ENCODE measurements around the gene NELFA. TPM values are rescaled to one million over a fixed set of nuclear protein-coding genes. Genes with fewer than 3 reads are reported as not detected.

The NELFA gene
- total RNA-seq, 1 donor from 2014 or later, result 39.6 TPM

- Mint-ChIP-seq H3K4me3 (ENCODE audit: unreplicated experiment) (no peak overlapping the region), H3K27me3 (ENCODE audit: unreplicated experiment) (peaks cover 6% of the 10 kb centered on the region), H3K36me3 (ENCODE audit: unreplicated experiment) (no peaks in the 10 kb centered on the region), H3K27ac (ENCODE audit: unreplicated experiment) (no peak overlapping the region), H3K4me1 (ENCODE audit: low read depth, unreplicated experiment) (peaks cover 1% of the 10 kb centered on the region), H3K9me3 (ENCODE audit: unreplicated experiment) (peaks cover 5% of the 10 kb centered on the region)
- no peak for DNase-seq
- TF ChIP-seq, protein P1, sequence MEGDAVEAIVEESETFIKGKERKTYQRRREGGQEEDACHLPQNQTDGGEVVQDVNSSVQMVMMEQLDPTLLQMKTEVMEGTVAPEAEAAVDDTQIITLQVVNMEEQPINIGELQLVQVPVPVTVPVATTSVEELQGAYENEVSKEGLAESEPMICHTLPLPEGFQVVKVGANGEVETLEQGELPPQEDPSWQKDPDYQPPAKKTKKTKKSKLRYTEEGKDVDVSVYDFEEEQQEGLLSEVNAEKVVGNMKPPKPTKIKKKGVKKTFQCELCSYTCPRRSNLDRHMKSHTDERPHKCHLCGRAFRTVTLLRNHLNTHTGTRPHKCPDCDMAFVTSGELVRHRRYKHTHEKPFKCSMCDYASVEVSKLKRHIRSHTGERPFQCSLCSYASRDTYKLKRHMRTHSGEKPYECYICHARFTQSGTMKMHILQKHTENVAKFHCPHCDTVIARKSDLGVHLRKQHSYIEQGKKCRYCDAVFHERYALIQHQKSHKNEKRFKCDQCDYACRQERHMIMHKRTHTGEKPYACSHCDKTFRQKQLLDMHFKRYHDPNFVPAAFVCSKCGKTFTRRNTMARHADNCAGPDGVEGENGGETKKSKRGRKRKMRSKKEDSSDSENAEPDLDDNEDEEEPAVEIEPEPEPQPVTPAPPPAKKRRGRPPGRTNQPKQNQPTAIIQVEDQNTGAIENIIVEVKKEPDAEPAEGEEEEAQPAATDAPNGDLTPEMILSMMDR (IDR thresholded peaks at IDR 0.05; ENCODE audit: partially characterized antibody, unreplicated experiment), result no peak
These were observed 32.1 kb downstream of the NELFA start for GRCh38 chr4:1976416-1977352.

GRCh38 chr4:1975880-1976279, 32.9 kb downstream of the NELFA start:
- no peak for DNase-seq
- Mint-ChIP-seq H3K9me3 (ENCODE audit: unreplicated experiment) (peaks cover 6% of the 10 kb centered on the region), H3K4me3 (ENCODE audit: unreplicated experiment) (no peak overlapping the region), H3K27ac (ENCODE audit: unreplicated experiment) (no peak overlapping the region), H3K4me1 (ENCODE audit: low read depth, unreplicated experiment) (peaks cover 1% of the 10 kb centered on the region), H3K27me3 (ENCODE audit: unreplicated experiment) (peaks cover 6% of the 10 kb centered on the region), H3K36me3 (ENCODE audit: unreplicated experiment) (no peaks in the 10 kb centered on the region)
- TF ChIP-seq, protein P1 (IDR thresholded peaks at IDR 0.05; ENCODE audit: partially characterized antibody, unreplicated experiment), result no peak

DNA sequence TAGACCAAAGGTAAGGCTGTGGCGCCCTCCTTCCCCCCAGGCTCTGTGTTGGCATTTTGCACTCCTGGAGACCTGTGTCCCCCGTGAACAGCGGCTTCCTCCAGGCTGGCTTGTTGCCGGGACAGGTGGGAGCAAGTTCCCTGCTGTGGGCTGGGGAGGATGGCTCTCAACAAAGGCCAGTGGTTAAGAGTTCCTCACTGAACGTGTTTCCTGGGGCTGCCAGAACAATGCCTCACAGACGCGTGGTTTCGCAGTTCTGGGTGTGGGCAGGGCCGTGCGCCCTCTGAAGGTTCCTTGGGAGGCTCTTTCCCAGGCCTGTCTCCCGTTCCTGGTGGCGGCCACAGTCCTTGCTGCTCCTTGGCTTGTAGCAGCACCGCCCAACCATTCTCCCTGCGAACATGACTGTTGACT, 33.4 kb downstream of the NELFA start:
- no peak for DNase-seq
- TF ChIP-seq, protein P1 (IDR thresholded peaks at IDR 0.05; ENCODE audit: partially characterized antibody, unreplicated experiment), result no peak
- Mint-ChIP-seq H3K4me3 (ENCODE audit: unreplicated experiment) (no peak overlapping the region), H3K9me3 (ENCODE audit: unreplicated experiment) (peaks cover 5% of the 10 kb centered on the region), H3K4me1 (ENCODE audit: low read depth, unreplicated experiment) (peaks cover 1% of the 10 kb centered on the region), H3K36me3 (ENCODE audit: unreplicated experiment) (no peaks in the 10 kb centered on the region), H3K27me3 (ENCODE audit: unreplicated experiment) (peaks cover 6% of the 10 kb centered on the region), H3K27ac (ENCODE audit: unreplicated experiment) (no peak overlapping the region)

DNA sequence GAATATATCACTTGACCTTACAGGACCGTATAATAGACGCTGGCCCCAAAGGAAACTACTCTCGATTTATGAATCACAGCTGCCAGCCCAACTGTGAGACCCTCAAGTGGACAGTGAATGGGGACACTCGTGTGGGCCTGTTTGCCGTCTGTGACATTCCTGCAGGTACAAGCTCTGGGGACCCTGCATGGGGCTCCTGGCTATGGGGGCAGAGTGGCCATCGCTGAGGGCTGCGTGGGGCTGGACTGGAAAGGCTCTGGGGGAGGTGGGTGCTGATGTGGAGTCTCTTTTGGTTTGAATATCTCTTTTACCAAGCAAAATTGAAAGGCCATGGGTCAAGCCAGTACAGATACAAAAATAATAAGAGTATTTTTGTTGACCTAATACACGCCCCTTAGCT, 33.9 kb downstream of the NELFA start:
- DNase-seq, result no peak
- H3K9me3 Mint-ChIP-seq (ENCODE audit: unreplicated experiment), result peaks cover 5% of the 10 kb centered on the region
- no peak overlapping the region for H3K27ac Mint-ChIP-seq (ENCODE audit: unreplicated experiment)
- H3K4me3 Mint-ChIP-seq (ENCODE audit: unreplicated experiment), result no peak overlapping the region
- TF ChIP-seq, protein P1 (IDR thresholded peaks at IDR 0.05; ENCODE audit: partially characterized antibody, unreplicated experiment), result no peak
- H3K36me3 Mint-ChIP-seq (ENCODE audit: unreplicated experiment), result no peaks in the 10 kb centered on the region
- H3K4me1 Mint-ChIP-seq (ENCODE audit: low read depth, unreplicated experiment), result peaks cover 2% of the 10 kb centered on the region
- H3K27me3 Mint-ChIP-seq (ENCODE audit: unreplicated experiment), result peaks cover 4% of the 10 kb centered on the region

GRCh38 chr4:1973661-1974060, 35.1 kb downstream of the NELFA start:
- Mint-ChIP-seq H3K4me3 (ENCODE audit: unreplicated experiment) (no peak overlapping the region), H3K27me3 (ENCODE audit: unreplicated experiment) (peaks cover 3% of the 10 kb centered on the region), H3K4me1 (ENCODE audit: low read depth, unreplicated experiment) (peaks cover 4% of the 10 kb centered on the region), H3K36me3 (ENCODE audit: unreplicated experiment) (no peaks in the 10 kb centered on the region), H3K27ac (ENCODE audit: unreplicated experiment) (no peak overlapping the region), H3K9me3 (ENCODE audit: unreplicated experiment) (peaks cover 5% of the 10 kb centered on the region)
- DNase-seq, result no peak
- TF ChIP-seq, protein P1 (IDR thresholded peaks at IDR 0.05; ENCODE audit: partially characterized antibody, unreplicated experiment), result no peak

Measured in glutamatergic neuron (in vitro differentiated cells).